GM21423 (cell line): ENCODE measurements around the gene GTF2F2.
"Not testable (repeated sequence)": the region's sequence is repeated elsewhere in the genome, so short reads cannot be mapped to it uniquely, and the experiment has no call there.

Experiments
- ATAC-seq: cut with Tn5 transposase; IDR thresholded peaks from one replicate; pipeline ENCODE4 v1.9.1; 2021; ENCODE audit warnings: mild to moderate bottlenecking, moderate library complexity; ENCODE audit not compliant: unreplicated experiment

GTF2F2 gene

DNA sequence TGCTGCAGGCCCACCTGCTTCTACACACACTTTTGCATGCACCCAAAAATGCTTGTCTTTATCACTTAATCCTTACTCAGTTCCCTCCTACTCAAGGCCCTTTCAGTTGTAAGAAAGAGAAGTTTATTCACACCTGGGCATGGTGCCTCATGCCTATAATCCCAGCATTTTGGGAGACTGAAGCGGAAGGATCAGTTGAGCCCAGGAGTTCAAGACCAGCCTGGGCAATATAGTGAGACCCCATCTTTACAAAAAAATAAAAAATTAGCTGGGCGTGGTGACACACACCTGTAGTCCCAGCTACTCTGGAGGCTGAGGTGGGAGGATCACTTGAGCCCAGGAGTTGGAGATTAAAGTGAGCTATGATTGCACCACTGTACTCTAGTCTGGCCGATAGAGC lies 178.2 kb downstream of the GTF2F2 start:
- ATAC-seq, result not testable (repeated sequence)

DNA sequence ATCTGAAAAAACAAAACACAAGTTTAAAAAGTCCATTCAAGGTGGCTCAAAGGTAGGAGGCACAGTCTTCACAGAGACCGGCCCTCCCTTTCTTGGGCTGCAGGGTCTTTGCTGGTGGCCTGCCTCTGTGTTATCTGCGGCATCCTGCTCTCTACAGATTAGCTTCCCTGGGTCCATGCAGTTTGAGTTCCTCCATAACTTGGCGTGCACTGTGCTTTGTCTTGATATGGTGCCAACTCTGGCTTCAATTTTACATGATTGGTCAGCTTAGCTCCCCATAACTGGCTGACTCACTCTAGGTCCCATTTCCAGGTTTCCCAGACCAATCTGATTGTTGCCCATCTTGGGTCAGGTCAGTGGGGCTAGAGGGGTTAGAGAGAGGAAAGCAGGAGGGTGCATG lies 178.9 kb downstream of the GTF2F2 start:
- no peak for ATAC-seq

DNA sequence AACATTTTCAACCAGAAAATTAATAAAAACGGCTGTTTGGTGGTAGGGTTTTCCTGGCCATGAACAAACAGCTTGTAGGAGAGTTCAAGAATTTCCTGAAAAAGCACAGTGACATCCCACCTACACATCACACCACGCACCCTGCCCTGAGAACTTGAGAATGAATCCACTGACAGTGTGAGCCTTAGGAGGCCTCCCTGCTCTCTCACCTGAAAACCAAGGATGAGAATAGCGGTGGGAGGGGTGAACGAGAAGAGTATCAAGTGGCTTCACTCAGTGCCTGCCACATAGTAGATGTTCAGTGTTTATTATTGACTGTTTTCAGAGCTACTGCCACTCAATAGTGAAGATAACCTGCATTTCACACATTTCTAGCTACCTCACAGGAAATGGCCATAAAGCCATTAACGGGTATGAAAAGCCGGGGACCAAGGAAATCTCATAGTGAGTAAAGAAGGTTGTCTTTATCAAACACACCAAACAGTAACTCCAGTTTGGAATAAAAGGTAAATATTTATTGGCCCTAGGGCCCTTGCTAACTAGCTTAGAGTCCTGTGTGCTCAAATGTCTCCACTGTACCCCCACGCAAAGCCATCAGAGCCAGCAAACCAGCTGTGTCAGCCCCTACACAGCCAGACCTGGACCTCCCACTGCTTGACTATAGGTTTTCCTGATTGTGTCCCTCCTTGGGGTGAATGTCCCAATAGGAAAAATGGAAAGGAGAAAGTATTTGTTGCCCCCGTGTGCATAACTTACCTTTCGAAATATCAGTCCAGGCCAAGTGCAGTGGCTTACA lies 180.1 kb downstream of the GTF2F2 start:
- ATAC-seq, result no peak

DNA sequence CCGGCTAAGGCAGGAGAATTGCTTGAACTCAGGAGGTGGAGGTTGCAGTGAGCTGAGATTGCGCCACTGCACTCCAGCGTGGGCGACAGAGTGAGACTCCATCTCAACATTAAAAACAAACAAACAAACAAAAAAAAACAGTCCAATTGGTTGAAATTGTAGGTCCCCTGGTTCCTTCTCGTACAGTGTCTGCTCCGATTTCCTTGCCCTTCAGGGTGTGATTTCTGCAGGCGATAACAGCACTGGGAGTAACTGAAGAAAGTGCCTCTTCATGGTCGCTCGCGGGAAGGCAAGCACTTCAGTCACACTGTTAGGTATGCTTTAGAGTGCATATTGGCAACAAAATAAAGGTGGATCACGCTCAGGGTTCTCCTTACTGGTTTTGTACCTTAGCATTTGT lies 181.0 kb downstream of the GTF2F2 start:
- ATAC-seq, result no peak

DNA sequence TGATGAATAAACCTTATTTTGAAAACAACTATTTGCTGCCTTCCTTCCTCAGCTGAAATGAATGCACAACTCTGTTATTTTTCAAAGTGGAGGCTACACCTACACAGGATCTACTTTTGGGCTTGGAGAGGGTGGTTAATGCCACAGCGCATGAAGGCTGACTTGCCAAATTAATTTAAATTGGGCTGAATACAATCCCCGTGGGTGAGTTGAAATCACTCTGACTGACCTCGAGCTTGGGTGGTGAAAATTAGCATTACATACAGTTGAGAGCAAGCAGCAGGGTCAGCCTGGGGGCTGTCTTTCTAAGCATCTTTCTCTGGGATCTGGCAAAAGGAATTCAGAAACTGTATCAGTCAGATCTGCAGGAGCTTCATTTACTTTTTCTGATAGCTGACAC lies 182.2 kb downstream of the GTF2F2 start:
- ATAC-seq, result no peak

DNA sequence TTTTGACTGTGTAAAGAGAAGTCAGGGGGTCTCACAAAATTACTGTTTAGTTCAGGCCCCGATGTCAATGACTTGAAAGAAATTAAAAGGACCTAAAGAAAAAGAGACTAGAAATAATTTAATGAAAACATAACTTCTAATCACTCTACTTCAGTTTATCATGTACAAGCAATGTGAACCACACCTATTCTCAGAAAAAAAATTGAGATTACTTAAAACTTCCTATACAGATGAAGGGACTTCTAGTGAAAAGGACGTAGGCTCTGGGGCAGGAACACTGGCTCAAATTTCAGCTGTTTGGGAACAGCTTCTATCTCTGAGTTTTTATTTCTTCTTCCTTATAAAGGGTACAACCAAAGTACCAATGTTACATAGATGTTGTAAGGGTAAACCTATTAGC lies 182.7 kb downstream of the GTF2F2 start:
- ATAC-seq, result no peak

DNA sequence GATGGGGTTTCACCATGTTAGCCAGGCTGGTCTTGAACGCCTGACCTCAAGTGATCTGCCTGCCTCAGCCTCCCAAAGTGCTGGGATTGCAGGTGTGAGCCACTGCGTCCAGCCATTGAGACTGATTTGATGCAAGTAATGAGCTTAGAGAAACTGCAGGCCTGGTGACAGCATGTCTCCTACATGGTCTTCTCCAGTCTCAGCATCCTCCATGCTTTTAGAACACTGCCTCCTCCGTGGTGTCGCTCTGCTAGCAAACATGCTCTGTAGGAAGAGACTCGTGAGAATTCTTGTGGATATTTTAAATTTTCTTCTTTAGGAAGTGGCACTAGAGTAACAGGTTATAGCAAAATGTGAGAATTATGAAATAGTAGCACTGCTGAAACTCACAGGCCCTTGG lies 183.6 kb downstream of the GTF2F2 start:
- ATAC-seq, result no peak

DNA sequence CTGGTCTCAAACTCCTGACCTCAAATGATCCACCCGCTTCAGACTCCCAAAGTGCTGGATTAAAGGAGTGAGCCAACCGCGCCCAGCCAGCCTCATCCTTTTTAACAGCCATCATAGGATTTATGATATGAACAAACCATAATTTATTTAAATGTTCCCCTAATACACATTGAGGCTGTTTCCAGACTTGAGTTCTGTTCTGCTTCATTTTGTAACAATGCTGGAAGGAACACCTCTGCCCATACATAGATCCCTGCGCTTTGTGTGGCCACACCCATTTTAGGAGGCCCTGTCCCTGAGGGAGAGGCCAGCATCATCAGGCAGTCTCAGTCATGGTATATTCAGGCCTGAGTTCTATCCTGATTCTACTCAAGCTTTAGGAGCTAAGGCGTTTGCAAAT lies 184.8 kb downstream of the GTF2F2 start:
- no peak for ATAC-seq

DNA sequence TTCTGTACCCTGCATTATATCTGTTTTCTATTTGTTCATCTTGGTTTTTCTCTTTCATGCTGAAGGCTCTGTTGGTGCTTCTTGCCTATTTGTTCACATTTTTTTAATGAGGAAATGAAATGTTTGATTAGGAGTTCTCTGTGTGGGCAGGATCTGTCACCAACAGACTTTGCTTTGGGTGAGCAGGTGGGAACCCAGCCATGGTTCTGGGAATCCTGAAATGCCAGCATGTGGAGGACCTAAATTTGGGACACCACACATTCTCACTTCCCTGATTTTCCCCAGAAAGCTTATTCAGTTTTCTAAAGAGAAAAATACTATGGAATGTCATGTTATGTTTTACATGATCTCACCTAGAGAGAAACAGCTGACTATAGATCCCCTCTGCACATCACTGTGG lies 186.7 kb downstream of the GTF2F2 start:
- no peak for ATAC-seq

DNA sequence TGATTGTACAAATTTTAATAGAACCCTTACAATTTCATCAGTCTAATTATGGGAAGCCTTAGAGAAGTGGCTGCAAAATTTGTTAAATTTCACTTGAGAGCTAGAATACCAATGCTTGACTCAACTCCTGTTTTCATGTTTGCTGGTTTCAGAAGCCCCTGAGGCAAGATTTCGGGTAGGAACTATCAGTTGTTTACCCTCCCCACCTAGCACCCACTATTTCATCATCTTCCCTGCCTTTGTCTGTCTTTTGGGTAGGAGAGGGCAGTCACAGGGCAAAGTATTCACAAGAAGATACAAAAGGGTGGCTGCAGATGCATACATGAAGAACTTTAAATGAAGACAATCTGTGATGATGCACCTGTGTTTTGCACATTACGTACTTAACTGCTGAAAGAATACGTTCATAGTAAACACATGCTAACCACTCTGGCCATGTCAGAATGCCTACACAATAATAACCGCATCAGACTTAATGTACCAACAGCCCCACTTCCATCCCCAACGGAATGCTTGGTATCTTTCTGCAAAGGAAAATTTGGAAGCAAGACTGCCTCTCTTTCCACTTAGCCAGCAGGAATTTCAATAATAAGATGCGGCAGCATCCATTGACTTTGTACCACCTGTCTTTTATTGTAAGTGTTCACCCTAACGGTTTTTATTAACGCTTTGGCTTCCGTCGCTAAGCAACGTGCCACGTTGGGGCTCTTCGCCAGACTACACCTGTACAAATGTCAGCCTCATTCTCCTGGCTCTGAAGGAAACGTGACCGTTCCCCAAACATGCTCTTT lies 190.2 kb downstream of the GTF2F2 start:
- peak; percentile 15 for ATAC-seq

DNA sequence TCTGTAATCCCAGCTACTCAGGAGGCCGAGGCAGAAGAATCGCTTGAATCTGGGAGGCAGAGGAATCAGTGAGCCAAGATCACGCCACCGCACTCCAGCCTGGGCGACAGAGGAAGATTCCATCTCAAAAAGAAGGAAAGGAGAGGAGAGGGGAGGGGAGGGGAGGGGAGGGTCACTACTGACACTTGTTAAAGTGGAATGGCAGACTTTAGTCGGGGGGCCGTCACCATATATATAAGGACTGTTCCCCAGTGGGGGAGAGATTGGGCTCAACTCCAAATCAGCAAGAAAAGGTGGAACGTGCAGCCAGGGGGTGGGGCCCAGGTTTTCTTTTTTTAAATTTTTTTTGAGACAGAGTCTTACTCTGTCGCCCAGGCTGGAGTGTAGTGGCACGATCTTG lies 194.5 kb downstream of the GTF2F2 start:
- ATAC-seq, result no peak

DNA sequence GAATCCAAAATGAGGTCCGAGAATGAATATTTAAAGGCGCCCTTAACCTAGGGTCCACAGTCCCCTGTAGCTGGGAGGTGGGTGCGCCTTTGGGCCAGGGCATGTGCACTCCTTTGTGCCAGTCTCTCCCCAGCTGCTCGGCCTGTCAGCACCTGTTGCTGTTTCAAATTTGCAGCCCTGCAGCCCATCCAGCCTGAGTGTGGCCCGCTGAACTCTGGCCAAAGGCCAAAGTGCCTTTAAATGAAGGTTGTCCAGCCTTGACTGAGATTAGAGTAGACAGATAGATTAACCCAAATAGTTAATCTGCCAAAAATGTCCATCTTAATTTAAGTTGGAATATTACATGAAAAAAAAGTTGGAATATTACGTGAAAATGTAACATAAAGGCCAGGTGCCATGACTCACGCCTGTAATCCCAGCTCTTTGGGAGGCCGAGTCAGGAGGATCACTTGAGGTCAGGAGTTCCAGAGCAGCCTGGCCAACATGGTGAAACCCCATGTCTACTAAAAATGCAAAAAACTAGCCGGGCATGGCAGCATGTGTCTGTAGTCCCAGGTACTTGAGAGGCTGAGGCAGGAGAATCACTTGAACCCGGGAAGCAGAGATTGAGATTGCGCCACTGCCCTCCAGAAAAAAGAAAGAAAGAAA lies 195.3 kb downstream of the GTF2F2 start:
- no peak for ATAC-seq

DNA sequence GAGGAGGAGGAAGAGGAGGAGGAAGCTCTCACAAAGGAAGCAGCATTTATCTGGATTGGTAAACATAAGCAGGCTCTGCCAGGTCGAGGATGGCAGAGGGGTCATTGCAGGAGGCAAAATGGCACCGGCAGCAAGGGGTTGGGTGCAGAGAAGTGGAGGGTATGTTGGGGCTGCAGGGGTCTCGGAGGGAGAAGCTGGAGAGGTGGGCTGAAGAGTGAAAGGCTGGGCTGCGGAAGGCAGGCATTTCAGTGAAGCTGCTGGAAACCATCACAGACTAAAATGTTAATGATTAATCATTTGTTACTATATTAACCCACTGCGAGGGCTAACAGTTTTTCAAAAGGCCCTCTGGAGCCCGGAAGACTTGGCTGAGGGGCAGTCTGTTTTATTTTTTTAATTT lies 196.0 kb downstream of the GTF2F2 start:
- no peak for ATAC-seq

DNA sequence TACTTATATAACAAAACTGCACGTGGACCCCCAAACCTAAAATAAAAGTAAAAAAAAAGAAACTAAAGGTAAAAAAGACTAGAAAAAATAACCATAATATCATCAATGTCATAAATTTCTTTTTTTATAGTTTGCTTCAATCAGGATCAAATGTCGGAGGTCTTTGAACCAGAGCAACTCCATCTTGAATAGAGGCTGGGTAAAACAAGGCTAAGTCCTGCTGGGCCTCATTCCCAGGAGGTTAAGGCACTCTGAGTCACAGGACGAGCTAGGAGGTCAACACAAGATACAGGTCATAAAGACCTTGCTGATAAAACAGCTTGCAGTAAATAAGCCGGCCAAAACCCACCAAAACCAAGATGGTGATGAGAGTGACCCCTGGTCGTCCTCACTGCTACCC lies 196.7 kb downstream of the GTF2F2 start:
- no peak for ATAC-seq

DNA sequence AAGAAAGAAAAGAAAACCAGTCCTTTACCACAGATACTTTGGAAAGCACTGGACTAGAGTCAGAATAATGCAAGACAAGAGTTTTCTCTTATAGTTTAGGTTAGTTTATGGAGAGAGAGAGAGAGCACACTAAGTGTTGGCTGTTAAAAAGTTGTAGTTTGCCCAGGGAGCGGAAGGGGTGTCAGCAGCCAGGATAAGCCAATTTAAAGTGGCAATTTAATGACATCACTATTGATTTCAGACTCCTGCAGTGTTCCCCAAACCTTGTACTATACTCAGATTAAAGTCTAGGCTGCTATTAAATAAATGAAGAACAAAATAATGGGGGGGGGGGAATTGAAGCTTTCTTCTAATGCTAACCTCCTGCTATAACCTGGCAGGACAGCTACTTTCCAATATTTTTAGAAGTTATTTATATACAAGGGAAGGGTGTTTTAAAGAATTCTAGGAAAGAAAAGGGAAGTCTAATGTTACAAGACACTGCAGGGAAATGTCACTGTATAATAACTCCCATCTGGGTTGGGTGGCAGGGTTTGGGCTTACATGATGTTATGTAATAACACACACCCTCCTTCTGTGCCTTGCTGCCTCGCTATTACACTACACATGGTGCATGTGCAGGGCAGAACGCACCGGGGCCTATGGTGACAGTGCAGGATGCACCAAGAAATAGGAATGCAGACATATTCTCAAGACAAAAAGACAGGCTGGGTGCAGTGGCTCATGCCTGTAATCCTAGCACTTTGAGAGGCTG lies 200.7 kb downstream of the GTF2F2 start:
- no peak for ATAC-seq

DNA sequence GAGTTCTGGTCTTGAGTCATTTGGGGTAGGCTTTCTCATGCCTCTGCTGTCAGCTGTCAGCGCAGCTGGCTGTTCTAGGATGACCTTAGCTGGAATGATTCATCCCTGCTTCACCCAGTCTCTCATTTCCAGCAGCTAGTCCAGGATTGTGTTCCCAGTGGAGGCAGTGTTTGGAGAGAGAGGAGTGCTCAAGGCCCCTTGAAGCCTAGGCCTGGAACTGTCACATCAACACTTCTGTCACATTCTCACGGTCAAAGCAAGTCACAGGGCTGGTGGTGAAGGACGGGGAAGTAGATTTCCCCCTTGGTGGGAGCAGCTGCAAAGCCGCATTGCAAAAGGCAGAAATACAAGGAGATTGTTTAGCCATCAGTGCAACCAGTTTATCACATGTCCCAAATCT lies 205.5 kb downstream of the GTF2F2 start:
- ATAC-seq, result no peak

DNA sequence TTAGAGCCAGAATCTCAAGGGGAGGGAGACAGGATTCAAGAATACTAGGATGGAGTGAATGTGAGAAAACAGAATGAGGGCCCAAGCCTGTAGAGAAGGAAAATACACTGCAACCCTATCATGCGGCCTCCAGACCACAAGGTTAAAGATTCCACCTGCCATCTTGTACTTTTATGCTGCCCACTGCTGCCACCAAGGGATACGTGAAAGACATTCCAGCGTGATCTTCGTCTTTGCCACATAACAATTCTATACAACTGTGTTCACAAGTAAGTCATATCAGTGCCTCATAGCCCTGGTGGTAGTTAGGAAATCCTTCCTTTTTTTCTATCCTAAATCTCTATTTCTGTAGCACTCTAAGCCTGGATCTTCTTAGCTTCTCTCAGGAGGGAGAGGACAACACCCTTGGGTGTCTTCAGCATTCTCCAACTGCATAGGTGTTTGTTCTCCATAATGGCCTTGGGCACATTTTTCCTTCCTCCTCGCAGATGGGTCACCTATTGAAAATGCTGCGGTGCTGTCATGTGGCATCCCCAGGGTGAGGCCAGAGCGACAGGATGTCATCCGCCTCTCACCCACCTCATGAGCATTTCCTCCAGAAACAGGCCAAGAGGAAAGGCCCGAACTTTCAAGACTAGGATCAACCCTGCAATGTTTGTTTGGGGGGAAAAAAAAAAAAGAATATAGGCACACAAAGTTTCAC lies 207.1 kb downstream of the GTF2F2 start:
- ATAC-seq, result no peak

DNA sequence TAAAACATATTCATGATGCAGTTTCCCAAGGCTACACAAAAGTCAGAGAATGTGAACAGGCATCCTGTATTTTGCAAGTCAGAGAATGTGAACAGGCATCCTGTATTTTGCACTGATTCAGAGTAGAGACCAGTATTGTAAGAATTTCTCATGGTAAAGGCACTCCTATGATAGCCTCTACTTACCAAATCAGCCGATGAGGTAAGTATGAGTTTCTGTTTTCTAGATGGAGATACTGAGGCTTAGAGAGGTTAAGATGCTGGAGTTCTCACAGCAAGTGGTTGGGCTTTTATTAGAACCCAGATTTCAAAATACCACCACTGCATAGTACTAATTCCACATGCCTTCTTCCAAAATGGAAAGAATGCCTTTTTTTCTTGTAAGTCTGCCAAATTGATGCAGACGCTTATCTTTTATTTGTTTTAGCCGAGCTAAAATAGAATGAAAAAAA lies 208.4 kb downstream of the GTF2F2 start:
- ATAC-seq, result no peak

DNA sequence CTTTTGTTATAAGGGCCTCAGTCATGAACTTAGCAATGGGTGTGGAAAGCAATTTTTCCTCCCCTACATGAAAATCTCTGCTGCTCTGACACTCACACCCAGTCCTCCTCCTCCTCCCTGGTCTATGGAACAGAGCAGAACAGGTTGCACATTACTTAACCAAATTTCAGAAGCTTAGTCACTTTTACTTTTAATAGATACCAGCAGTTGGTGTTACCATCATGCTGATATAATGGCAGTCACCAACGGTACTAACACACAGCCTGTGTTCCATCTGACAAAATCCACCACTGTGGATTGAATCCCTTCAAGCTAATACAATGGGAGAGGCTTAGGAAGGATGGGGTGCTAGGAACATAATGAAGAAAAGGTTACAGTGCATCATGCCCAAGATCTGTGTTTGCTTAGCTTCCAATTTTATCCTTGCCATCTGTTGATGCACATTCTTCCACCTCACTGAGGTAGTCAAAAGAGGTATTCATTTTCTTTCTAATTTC lies 210.9 kb downstream of the GTF2F2 start:
- ATAC-seq, result no peak

DNA sequence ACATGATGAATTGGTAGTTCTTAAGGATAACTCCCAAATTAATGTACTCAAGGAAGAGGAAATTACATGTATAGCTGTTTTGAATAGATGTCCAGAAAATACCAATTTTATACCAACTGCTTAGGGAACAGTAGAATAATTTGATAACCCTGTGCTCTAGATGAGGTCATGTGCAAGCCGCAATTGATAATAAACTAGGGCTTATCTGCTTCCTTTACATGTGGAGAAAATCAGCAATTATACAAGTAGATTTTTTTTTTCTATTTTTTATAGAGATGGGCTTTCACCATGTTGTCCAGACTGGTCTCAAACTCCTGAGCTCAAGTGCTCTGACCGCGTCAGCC lies 211.4 kb downstream of the GTF2F2 start:
- ATAC-seq, result no peak
